ENCODE data around the gene HEG1.
"Not testable (repeated sequence)": the region's sequence is repeated elsewhere in the genome, so short reads cannot be mapped to it uniquely, and the experiment has no call there.

Gene HEG1, protein sequence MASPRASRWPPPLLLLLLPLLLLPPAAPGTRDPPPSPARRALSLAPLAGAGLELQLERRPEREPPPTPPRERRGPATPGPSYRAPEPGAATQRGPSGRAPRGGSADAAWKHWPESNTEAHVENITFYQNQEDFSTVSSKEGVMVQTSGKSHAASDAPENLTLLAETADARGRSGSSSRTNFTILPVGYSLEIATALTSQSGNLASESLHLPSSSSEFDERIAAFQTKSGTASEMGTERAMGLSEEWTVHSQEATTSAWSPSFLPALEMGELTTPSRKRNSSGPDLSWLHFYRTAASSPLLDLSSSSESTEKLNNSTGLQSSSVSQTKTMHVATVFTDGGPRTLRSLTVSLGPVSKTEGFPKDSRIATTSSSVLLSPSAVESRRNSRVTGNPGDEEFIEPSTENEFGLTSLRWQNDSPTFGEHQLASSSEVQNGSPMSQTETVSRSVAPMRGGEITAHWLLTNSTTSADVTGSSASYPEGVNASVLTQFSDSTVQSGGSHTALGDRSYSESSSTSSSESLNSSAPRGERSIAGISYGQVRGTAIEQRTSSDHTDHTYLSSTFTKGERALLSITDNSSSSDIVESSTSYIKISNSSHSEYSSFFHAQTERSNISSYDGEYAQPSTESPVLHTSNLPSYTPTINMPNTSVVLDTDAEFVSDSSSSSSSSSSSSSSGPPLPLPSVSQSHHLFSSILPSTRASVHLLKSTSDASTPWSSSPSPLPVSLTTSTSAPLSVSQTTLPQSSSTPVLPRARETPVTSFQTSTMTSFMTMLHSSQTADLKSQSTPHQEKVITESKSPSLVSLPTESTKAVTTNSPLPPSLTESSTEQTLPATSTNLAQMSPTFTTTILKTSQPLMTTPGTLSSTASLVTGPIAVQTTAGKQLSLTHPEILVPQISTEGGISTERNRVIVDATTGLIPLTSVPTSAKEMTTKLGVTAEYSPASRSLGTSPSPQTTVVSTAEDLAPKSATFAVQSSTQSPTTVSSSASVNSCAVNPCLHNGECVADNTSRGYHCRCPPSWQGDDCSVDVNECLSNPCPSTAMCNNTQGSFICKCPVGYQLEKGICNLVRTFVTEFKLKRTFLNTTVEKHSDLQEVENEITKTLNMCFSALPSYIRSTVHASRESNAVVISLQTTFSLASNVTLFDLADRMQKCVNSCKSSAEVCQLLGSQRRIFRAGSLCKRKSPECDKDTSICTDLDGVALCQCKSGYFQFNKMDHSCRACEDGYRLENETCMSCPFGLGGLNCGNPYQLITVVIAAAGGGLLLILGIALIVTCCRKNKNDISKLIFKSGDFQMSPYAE (N-terminal part only)

DNA sequence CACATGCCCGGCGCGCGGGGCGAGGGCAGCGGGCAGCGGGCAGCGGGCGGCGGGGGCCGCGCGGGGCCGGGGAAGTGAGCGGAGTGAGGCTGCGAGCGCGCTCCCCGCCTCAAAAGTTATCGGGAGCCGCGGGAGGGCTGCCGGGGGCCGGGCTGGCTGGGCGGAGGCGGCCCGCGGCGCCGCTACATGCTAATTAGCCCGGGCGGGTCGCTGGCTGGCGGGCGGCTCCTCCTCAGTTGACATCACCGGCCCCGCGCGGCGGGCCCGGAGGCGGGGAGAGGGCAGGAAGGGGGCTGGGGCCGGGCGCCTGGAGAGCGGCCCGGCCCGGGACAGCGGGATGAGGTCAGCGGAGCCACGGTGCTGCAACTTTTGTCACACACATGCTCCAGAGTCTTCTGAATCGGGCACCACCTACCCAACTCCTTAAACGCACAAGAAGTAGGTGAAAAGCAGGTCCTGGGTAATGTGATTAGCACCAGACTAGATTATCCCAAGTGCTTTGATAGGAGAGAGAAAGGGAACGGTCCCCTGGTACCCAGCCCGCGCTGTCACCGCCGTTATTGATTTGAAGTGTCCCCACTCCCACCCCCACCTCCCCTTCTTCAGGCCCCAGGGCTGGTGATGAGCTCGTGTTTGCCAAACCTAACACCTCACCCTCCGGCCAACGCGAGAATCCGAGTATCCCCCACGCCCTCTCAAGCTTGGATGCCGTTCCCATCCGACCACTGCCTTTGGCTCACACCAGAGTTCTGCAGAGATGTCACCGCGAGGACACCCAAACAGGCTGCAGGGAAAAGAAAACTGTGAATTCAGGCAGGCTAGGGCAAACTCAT lies at the start of gene HEG1:
HEG1 (minus strand) TSS at position 85 of the 833 bp plus-strand sequence. CDS start 107 bp downstream, outside the sequence.
- peak in 1 of 2 experiments; percentile 71 for DNase-seq

DNA sequence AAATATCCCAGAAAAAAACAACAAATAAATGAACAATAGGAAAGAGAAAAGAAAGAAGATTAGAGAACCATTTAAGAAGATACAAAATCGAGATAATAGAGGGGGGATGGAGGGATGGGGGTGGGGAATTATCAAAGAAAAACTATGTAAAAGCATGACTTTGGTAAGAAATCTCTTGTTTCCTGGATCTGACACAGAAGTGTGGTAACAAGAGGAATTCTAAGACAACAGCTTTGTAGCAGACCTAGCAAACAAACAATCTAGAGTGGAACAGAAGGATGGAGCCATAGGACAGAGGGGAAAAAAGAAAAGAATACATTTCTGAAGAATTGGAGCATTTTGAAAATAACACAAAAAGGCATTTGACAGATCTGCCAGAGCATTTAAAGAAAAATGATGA lies 49.3 kb upstream of the HEG1 start:
- DNase-seq, result no peak

GRCh38 chr3:125104639-125105038 lies 48.8 kb upstream of the HEG1 start:
- no peak for DNase-seq

DNA sequence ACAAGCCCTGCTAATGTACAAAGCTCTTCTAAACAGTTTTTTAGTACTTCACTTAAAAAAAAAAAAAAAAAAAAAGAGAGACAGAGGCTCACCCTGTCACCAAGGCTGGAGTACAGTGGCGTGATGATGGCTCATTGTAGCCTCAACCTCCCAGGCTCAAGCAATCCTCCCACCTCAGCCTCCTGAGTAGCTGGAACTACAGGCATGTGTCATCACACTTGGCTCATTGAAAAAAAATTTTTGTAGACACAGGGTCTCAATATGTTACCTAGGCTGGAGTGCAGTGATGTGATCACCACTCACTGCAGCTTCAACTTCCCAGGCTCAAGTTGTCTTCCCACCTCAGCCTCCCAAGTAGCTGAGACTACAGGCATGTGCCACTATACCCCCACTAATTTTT lies 47.6 kb upstream of the HEG1 start:
- no peak for DNase-seq

DNA sequence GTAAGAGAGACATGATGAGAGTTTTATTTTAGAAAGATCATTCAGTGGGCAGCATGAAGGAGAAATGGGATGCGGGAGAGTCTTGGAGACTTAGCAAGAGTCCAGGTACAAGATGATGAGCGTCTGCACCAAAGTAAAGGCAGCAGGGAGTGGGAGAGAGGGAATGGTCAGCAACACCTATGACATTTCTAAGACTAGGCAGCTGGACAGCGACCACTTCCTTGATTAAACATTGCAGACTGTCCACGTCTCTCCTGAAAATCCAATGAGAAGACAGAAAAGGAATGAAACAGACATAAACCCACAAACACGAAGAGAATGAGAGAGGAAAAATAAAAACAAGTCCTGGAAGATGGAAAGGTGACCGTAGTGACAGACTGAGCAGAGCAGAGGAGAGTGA lies 46.7 kb upstream of the HEG1 start:
- DNase-seq, result no peak

- DNase-seq, result no peak
These were observed 43.0 kb upstream of the HEG1 start for GRCh38 chr3:125098611-125099291.

DNA sequence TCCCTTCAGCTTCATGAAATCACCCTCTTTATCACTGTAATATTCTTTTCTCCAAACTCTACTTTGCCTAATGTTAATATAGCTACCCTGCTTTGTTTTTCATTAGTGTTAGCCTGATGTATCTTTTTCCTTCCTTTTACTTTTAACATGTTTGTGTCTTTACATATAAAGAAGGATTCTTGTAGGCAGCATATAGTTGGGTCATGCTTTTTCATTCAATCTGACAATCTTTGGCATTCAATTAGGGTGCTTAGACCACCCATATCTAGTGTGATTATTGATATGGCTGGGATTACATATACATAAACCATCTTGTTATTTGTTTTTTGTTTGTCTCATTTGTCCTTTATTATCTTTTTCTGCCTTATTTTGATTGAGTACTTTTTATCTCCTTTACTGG lies 34.9 kb upstream of the HEG1 start:
- no peak for DNase-seq

- peak in 1 of 2 experiments; percentile 45 for DNase-seq
These were observed 32.1 kb upstream of the HEG1 start for GRCh38 chr3:125087768-125088391.

- no peak for DNase-seq
These were observed 29.4 kb upstream of the HEG1 start for GRCh38 chr3:125085166-125085565.

DNA sequence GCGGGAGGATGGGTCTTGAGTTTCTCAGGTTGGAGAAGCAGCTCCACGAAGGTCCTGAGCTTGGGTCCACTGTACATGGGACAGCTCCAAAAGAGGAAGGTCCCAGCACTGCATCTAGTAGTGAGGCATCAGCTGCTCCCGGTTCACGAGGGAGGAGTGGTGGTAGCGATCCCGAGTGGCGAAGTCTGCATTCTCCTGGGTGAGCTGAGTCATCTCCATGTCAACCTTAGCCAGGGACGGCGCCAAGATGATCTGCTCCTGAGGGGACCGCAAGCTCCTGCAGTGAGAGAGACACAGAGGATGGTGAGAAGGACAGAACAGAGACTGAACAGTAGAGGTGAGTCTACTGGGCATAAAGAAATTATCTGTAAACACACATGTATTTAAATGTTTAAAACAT lies 28.0 kb upstream of the HEG1 start:
- DNase-seq, result no peak

DNA sequence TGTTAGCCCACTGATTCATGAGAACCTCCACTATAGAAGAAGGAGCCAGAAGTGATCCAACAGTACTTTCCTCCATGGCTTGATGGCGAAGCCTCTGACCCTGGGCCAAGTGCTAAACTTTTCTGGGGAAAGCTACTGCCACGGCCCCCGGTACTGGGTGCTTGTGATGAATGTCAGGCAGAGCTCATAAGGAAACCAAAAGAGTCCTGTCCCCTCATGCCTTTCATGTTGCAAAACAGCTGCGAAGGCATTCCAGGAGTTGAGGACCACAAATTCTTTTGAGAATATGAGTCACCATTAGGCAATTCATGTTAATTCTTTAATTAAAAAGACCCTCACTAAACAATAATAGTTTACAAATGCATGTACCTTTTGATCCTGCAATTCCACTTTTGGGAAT lies 26.5 kb upstream of the HEG1 start:
- not testable (repeated sequence) for DNase-seq

DNA sequence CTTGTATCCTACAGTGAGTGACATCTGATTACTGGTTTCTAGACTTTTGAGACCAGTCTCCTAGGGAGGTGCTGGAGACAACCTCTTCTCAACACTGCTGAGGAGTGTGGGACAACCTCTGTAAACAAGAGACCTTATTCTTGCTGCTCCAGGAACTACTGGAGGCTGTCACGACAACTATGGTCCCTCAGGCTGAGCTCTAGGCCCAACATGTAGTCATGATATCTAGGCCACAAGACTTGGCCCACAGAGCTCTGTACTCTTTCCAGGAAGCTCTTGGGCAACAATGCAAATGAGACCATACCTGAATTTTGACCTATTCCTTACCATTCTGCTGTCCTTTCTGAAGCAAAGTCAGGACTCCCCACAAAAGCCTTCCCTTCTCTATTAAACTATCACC lies 24.3 kb upstream of the HEG1 start:
- DNase-seq, result no peak

DNA sequence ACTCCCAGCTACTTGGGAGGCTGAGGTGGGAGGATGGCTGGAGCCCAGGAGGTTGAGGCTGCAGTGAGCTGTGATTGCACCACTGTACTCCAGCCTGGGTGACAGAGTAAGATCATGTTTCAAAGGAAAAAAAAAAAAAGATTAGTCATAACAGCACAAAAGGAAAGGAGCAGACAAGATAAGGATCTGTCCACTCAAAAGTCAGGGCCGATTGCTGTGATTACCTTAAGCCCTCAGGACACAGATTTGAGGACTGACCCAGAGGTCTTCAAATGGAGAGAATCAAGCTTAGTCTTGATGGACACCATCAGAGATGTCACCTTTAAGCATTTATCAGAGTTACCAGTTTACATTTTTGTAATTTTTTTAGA lies 23.9 kb upstream of the HEG1 start:
- DNase-seq, result peak in 1 of 2 experiments; percentile 33

DNA sequence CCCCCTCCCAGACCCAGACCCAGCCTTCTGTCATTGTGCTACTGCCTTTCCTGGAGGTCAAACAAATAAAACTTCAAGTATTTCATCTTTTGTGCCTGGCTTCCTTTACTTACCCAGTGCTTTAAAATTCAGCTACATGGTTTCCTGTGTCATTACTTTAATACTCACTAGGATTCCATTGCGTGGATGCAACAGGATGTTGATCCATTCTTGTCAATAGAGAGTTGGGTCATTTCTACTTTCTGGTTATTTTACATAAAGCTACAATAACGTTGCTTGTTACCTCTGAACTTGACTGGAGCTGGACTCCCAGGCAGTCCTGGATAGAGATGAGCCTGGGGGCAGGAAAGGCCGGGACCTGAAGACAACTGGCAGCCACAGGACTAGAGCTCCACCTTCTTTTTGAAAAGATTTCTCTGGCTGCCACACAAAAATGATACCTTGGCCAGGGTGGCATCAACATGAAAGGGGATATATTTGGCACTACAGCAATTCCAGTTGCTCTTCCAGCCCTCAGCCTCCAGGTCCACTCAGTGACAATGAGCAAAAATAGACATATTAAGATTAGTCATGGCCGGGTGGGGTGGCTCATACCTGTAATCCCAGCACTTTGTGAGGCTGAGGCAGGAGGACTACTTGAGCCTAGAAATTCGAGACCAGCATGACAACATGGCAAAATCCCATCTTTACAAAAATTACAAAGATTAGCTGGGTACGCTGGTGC lies 23.3 kb upstream of the HEG1 start:
- no peak for DNase-seq

DNA sequence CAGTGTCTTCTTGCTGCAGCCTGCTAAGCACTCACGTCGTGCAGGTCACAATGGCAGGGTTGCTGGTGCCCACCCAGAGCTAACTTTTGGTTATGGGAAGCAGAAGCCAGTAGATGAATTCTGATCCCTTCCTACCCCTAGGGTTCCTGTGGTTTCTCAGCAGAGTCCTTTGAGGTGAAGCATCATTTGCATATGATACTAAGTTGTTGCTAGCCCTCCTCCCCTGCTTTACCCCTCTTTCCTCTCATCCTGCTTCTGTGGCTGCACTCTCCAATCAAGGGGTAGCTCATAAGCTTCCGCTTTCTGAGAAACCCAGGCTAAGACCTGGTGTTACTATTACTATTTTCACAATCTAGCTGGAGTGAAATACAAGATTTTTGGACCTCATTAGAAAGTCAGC lies 22.1 kb upstream of the HEG1 start:
- DNase-seq, result no peak

DNA sequence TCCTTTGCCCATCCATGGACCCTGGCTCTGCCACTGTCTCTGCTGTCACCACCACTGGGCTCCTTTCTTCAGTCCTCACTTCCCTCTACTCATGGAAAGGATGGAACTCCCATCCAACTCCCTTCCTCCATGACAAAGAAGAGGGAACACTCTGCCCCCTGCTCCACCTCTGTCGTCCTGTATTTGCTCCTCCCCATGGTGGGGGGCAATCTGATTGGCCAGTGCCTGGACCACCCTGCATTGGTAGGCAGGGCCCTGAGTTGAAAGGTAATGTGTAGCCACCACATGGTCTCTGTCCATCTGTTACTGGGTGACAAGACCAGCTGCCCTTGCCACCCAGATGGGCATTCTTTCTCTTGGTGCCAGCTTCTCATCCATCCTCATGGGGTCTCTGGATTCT lies 20.7 kb upstream of the HEG1 start:
- no peak for DNase-seq

- DNase-seq, result no peak
These were observed 19.9 kb upstream of the HEG1 start for GRCh38 chr3:125075738-125076137.

DNA sequence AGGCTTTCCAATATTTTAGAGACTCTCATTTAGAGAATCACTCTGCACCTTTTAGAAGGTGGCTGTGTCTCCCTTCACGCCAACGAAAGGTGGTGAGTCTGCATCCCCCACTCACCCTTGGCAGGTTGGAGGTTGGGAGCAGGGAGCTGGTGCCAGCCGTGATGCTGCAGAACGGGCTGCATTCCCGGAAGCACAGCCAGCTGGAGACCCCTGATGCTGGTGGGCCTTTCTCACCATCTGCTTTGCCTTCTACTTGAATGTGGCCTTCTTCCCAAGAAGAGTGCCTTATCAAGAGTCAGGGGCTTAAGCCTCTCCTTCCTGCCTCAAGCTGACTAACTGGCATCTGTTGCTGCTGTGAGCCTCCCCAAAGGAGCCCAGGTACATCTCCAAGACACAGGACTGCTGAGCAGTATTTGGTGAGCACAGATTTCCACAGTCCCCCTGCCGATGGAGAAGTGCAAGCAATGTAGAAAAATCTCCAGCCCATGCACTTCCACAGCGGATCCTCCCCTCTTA lies 17.7 kb upstream of the HEG1 start:
- no peak for DNase-seq

DNA sequence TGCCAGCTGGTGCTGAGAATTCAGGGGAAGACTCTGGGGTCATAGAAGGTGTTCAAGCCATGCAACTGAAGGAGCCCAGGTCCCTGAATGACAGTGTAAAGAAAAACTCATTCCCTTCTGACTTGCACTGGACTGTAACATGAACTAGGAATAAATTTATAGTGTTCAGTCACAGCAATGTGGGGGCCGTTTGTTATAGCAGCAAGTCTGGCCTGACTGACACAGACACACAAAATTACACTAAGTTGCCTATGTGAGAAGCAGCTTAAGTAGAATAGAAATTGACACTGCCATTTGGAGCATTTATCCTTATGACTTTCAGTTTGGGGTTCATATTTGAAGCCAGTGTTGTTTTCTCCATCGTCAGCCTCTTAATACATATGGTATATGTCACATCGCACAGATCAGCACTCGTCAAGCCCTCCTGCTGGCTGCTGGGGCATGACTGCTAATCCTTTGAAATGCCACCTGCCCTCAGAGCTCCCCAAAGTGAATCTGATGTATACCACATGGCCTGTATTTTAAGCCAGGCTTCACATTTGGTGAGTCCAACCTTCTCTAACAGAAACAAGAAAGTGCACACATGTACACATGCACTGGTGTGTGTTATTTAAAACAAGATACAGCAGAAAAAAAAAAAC lies 17.1 kb upstream of the HEG1 start:
- DNase-seq, result no peak

DNA sequence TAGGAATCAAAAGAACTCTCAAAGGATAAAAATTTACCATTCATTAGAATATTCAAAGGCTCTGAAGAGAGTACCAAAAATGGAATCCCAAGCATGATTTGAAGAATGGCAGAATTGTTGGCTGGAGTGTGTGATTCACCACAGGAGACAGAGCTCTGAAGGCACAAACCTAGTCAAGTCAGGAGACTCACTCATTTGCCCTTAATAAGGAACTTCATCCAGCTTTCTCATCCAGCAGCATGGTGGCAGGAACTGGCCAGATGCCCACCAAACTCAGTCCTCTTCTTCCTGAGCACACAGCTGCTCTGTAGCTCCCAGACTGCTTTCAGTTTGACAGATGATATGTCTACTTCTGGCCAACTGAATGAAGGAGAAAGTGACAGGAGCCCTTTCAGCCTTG lies 16.5 kb upstream of the HEG1 start:
- DNase-seq, result no peak

Measured in SW 1271 (cell line).